Thoracic aorta (tissue), 2 donors: Measurements from ENCODE around the gene TSSK2. TPM values are rescaled to one million over a fixed set of nuclear protein-coding genes. Genes with fewer than 3 reads are reported as not detected.

Experiments used
- ATAC-seq: fragments of 150-250 bp; one replicate; pipeline ENCODE4 v1.8.0; 2017; ENCODE audit warnings: low read depth; ENCODE audit not compliant: insufficient number of reproducible peaks, low FRiP score
- DNase-seq: peaks from one replicate; pipeline ENCODE4 v3.0.0-alpha.2; 2020; ENCODE audit warnings: low spot score
- H3K27ac ChIP-seq, 2 donors: fragments of 200-600 bp; sonication (generic); 1 replicate in 1 of 2; 2 replicates in 1 of 2; pipeline ENCODE4 v1.5.1; 2016; ENCODE audit warnings: mild to moderate bottlenecking in 2 of 2, moderate library complexity in 2 of 2
- H3K27me3 ChIP-seq: fragments of 200-600 bp; sonication (generic); replicated peaks from 2 replicates; pipeline ENCODE4 v1.6.0; 2016; ENCODE audit warnings: mild to moderate bottlenecking; ENCODE audit not compliant: insufficient read depth
- H3K36me3 ChIP-seq: fragments of 200-600 bp; sonication (generic); one replicate; pipeline ENCODE4 v1.5.1; 2016
- H3K4me1 ChIP-seq, 2 donors: fragments of 200-600 bp; sonication (generic); 1 replicate in 1 of 2; 2 replicates in 1 of 2; pipeline versions ENCODE4 v1.5.1 to v1.6.0; 2016; ENCODE audit warnings: low read depth in 2 of 2, mild to moderate bottlenecking in 1 of 2; ENCODE audit not compliant: control insufficient read depth in 1 of 2
- H3K4me3 ChIP-seq: fragments of 200-600 bp; sonication (generic); 2 replicates; pipeline ENCODE4 v1.5.1; 2016; ENCODE audit warnings: mild to moderate bottlenecking
- H3K9me3 ChIP-seq: fragments of 200-600 bp; sonication (generic); 2 replicates; pipeline ENCODE4 v1.5.1; 2016
- CTCF ChIP-seq: fragments of 200-600 bp; sonication (generic); IDR thresholded peaks from one replicate; pipeline ENCODE4 v1.5.1; 2019; ENCODE audit warnings: antibody characterized with exemption
- total RNA-seq, 2 donors: library from RNA; depleted of rRNA; stranded (reverse); fragments of >200 nt; gene quantifications; one replicate each; pipeline versions ENCODE4 v1.1.0 to v1.2.3, GENCODE V29; 2016

TSSK2 gene
- total RNA-seq, 2 donors from 2014 or later, result not detected

DNA sequence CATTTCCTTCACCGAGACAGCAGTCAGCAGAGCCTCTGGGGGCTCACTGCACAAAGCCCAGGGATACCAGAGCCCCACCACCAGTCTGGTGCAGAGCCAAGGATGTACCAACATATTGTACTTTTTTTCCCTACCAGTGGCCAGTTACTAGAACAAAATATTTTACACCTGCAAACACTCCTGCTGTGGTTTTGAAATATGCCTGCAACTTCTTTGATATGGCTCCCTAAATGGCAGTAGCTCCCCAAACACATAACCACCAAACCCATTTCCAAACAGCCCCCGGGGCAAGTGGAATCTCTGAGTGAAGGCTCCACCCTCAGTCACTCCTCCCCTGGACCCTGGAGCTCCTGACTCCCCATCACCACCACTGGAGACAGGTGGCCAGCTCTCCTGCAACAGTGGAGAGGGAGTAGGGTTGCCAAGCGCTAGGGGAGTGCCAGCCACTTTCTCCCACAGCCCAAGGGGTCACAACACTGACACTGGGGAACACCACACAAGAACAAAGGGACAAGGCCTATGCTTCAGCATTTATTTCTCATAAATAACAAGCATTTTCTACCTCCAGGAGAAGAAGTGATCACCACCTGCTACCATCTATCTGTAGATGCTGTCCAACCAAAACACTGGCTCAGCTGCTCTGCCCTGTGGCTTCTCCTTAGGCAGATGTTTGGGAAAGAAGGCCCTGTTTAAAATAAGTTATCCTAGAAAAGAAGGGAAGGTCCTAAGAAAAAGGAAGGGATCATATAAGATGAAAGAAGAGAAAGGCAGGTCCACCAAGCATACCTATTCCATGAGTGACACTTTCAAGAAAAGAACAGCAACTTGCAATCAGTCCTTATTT is 24.0 kb upstream of the TSSK2 start:
- no peak for DNase-seq
- no peaks in the 10 kb centered on the region for H3K27me3 ChIP-seq
- peaks cover 19 to 30% of the 10 kb centered on the region in 2 donors for H3K4me1 ChIP-seq

GRCh38 chr22:19107730-19108074 is 23.4 kb upstream of the TSSK2 start:
- no peak for DNase-seq
- no peak for TF ChIP-seq CTCF
- no peak for ATAC-seq

More for the DNA sequence above, 24.0 kb upstream of the TSSK2 start:
- H3K36me3 ChIP-seq, result no peaks in the 10 kb centered on the region
- no peak for ATAC-seq
- H3K9me3 ChIP-seq, result no peaks in the 10 kb centered on the region
- no peak overlapping the region for H3K27ac ChIP-seq
- TF ChIP-seq CTCF, result no peak
- no peak overlapping the region for H3K4me3 ChIP-seq

DNA sequence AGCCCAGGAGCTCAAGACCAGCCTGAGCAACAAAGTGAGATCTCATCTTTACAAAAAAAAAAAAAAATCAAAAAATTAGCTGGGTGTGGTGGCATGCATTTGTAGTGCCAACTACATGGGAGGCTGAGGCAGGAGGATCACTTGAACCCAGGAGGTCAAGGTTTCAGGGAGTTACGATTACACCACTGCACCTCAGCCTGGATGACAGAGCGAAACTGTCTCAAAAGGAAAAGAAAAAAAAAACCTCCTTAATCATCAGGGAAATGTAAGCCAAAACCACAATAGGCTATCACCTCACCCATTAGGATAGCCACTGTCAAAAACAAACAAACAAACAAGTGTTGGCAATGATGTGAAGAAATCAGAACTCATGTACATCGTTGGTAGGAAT is 22.3 kb upstream of the TSSK2 start:
- DNase-seq, result no peak
- H3K36me3 ChIP-seq, result no peaks in the 10 kb centered on the region
- H3K27me3 ChIP-seq, result no peaks in the 10 kb centered on the region
- TF ChIP-seq CTCF, result no peak
- H3K4me1 ChIP-seq, result peaks cover 19 to 30% of the 10 kb centered on the region in 2 donors
- H3K9me3 ChIP-seq, result no peaks in the 10 kb centered on the region
- ATAC-seq, result no peak
- no peak overlapping the region for H3K27ac ChIP-seq
- no peak overlapping the region for H3K4me3 ChIP-seq

More at GRCh38 chr22:19107730-19108074, 23.4 kb upstream of the TSSK2 start:
- Histone ChIP-seq H3K4me3 (no peak overlapping the region), H3K9me3 (no peaks in the 10 kb centered on the region), H3K36me3 (no peaks in the 10 kb centered on the region), H3K27me3 (no peaks in the 10 kb centered on the region), H3K4me1 (peaks cover 19 to 30% of the 10 kb centered on the region in 2 donors), H3K27ac (no peak overlapping the region)

DNA sequence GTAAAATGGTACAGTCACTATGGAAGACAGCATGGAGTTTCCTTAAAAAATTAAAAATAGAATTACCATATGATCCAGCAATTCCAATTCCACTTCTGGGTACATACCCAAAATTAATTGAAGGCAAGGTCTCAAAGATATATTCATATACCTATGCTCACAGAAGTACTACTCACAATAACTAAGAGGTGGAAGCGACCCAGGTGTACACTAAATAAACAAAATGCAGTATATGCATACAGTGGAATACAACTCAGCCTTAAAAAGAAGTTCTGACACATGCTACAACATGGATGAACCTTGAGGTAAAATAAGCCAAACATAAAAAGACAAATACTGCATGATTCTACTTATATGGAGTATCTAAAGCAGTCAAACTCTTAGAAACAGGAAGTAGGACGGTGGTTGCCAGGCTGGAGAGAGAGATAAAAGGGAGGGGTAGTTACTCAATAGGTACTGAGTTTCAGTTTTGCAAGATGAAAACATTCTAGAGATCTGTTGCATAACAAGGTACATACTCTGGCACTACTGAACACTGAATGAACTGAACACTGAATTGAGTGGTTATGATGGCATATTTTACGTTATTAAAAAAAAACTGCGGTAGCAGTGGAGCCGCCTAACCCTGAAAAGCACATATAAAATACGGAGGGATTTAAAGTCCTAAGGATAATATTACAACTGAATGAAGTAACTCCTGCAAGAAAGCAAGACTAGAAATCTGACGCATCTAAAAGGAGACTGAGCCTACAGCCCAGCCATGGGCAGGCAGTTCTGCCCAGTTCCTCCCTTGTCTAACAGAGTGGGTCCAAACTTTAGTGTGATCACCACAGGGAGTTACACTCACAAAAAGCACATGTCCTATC is 21.7 kb upstream of the TSSK2 start:
- DNase-seq, result no peak
- ATAC-seq, result no peak
- H3K4me1 ChIP-seq, result peaks cover 19 to 30% of the 10 kb centered on the region in 2 donors
- H3K9me3 ChIP-seq, result no peaks in the 10 kb centered on the region
- no peak for TF ChIP-seq CTCF
- no peaks in the 10 kb centered on the region for H3K36me3 ChIP-seq
- H3K4me3 ChIP-seq, result peak overlapping the region; percentile 31
- no peaks in the 10 kb centered on the region for H3K27me3 ChIP-seq
- H3K27ac ChIP-seq, result peak overlapping the region; percentile 20 to 32

DNA sequence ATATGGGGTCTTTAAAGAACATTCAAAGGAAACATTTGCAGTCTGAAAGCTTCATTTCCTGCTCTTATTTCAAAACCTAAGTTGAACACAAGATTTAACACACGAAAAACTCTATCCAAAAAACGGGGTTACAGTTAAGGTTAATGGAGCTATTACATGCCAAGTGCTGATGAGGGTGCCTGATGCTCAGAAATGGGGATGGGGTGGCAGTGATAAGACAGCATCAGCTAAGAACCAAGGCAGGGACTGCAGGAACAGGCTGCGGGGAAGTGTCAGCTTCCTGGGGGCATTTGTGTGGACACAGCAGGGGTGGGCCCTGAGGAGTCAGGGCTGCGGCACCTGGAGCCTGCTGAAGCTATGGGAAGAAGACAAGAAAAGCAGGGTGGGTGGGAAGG is 21.0 kb upstream of the TSSK2 start:
- Histone ChIP-seq H3K4me1 (peaks cover 19 to 34% of the 10 kb centered on the region in 2 donors), H3K27me3 (no peaks in the 10 kb centered on the region), H3K27ac (peak overlapping the region; percentile 20 to 32), H3K9me3 (no peaks in the 10 kb centered on the region), H3K36me3 (no peaks in the 10 kb centered on the region), H3K4me3 (no peak overlapping the region)
- TF ChIP-seq CTCF, result no peak
- no peak for DNase-seq
- ATAC-seq, result no peak
